Neural progenitor cell (in vitro differentiated cells): Measurements from ENCODE around the gene RAB9A. TPM values are rescaled to one million over a fixed set of nuclear protein-coding genes. Genes with fewer than 3 reads are reported as not detected.

Experiments used
- DNase-seq: peaks from one replicate; pipeline ENCODE4 v3.0.0-alpha.2; 2016; ENCODE audit warnings: low spot score
- H2AFZ ChIP-seq: fragments of 200-600 bp; sonication (generic); replicated peaks from 2 replicates; pipeline ENCODE4 v1.6.1; 2016; ENCODE audit warnings: antibody characterized with exemption
- H3F3A ChIP-seq: fragments of 200-600 bp; sonication (generic); 2 replicates; pipeline ENCODE4 v1.6.1; 2016; ENCODE audit warnings: antibody characterized with exemption, low read depth
- H3K27ac ChIP-seq: fragments of 200-600 bp; sonication (generic); 2 replicates; pipeline ENCODE4 v1.5.1; 2016; ENCODE audit warnings: mild to moderate bottlenecking
- H3K27me3 ChIP-seq: fragments of 200-600 bp; sonication (generic); 2 replicates; pipeline ENCODE4 v1.6.1; 2016; ENCODE audit warnings: mild to moderate bottlenecking, moderate library complexity
- H3K36me3 ChIP-seq: fragments of 200-600 bp; sonication (generic); 2 replicates; pipeline ENCODE4 v1.5.1; 2016
- H3K4me1 ChIP-seq: fragments of 200-600 bp; sonication (generic); 2 replicates; pipeline ENCODE4 v1.6.1; 2016; ENCODE audit warnings: mixed run types
- H3K4me2 ChIP-seq: fragments of 200-600 bp; sonication (generic); 2 replicates; pipeline ENCODE4 v1.6.1; 2016
- H3K4me3 ChIP-seq: fragments of 200-600 bp; sonication (generic); 2 replicates; pipeline ENCODE4 v1.5.1; 2016
- H3K79me2 ChIP-seq: fragments of 200-600 bp; sonication (generic); 2 replicates; pipeline ENCODE4 v1.6.1; 2016; ENCODE audit warnings: low read depth
- H3K9ac ChIP-seq: fragments of 200-600 bp; sonication (generic); 2 replicates; pipeline ENCODE4 v1.6.1; 2016
- H3K9me3 ChIP-seq: fragments of 200-600 bp; sonication (generic); 2 replicates; pipeline ENCODE4 v1.5.1; 2016; ENCODE audit warnings: low read depth
- H4K20me1 ChIP-seq: fragments of 200-600 bp; sonication (generic); 2 replicates; pipeline ENCODE4 v1.6.1; 2016; ENCODE audit warnings: low read depth
- H3K27ac Mint-ChIP-seq: 3 replicates; pipeline ENCODE4 v1.8.0; 2021; ENCODE audit warnings: mixed read lengths
- H3K27me3 Mint-ChIP-seq: 2 replicates; pipeline ENCODE4 v1.8.0; 2022; ENCODE audit warnings: low read depth, mild to moderate bottlenecking, inconsistent platforms, moderate library complexity, mixed read lengths; ENCODE audit not compliant: insufficient read depth
- H3K36me3 Mint-ChIP-seq: 3 replicates; pipeline ENCODE4 v1.8.0; 2021; ENCODE audit warnings: mixed read lengths
- H3K4me1 Mint-ChIP-seq: 3 replicates; pipeline ENCODE4 v1.8.0; 2021; ENCODE audit warnings: mixed read lengths
- H3K4me3 Mint-ChIP-seq: 3 replicates; pipeline ENCODE4 v1.8.0; 2021; ENCODE audit warnings: mild to moderate bottlenecking, moderate library complexity, mixed read lengths
- H3K9me3 Mint-ChIP-seq: 3 replicates; pipeline ENCODE4 v1.8.0; 2020; ENCODE audit warnings: mixed read lengths
- CTCF ChIP-seq: fragments of 200-600 bp; sonication (generic); IDR thresholded peaks from 2 replicates; pipeline ENCODE4 v1.5.1; 2017; ENCODE audit warnings: antibody characterized with exemption, mild to moderate bottlenecking
- EZH2 ChIP-seq: fragments of 200-600 bp; sonication (generic); IDR thresholded peaks from 2 replicates; pipeline ENCODE4 v1.6.1; 2017; ENCODE audit warnings: antibody characterized with exemption, mild to moderate bottlenecking, moderate library complexity
- EZH2phosphoT487 ChIP-seq: fragments of 200-600 bp; sonication (generic); IDR thresholded peaks from 2 replicates; pipeline ENCODE4 v1.6.1; 2017; ENCODE audit warnings: antibody characterized with exemption
- total RNA-seq: library from RNA; depleted of rRNA; stranded (reverse); fragments of >200 nt; gene quantifications from 2 replicates; pipeline ENCODE4 v1.2.3, GENCODE V29; 2015; ENCODE audit warnings: low replicate concordance

Gene RAB9A
- total RNA-seq, 1 donor from 2014 or later, result 30.5 TPM

- H3K4me3 ChIP-seq, result no peak overlapping the region
- H3K79me2 ChIP-seq, result peaks cover 79% of the 10 kb centered on the region
- H3K9ac ChIP-seq, result no peak overlapping the region
- peaks cover 14% of the 10 kb centered on the region for H3K4me1 ChIP-seq
- Mint-ChIP-seq H3K4me1 (peaks cover 29% of the 10 kb centered on the region), H3K27ac (no peak overlapping the region), H3K27me3 (no peaks in the 10 kb centered on the region), H3K9me3 (no peaks in the 10 kb centered on the region), H3K36me3 (peaks cover 1% of the 10 kb centered on the region), H3K4me3 (no peak overlapping the region)
- H2AFZ ChIP-seq, result no peak overlapping the region
- H3K4me2 ChIP-seq, result no peak overlapping the region
- H4K20me1 ChIP-seq, result peaks cover 54% of the 10 kb centered on the region
- no peaks in the 10 kb centered on the region for H3K36me3 ChIP-seq
- DNase-seq, result no peak
- H3K9me3 ChIP-seq, result no peaks in the 10 kb centered on the region
- H3K27me3 ChIP-seq, result peaks cover 18% of the 10 kb centered on the region
- H3F3A ChIP-seq, result no peaks in the 10 kb centered on the region
- TF ChIP-seq EZH2phosphoT487 (no peak), CTCF (no peak), EZH2 (no peak)
- no peak overlapping the region for H3K27ac ChIP-seq
These were observed 3.0 kb downstream of the RAB9A start for GRCh38 chrX:13691841-13692371.

- H3K27me3 Mint-ChIP-seq, result no peaks in the 10 kb centered on the region
- H4K20me1 ChIP-seq, result peaks cover 57% of the 10 kb centered on the region
- H3K27me3 ChIP-seq, result peaks cover 9% of the 10 kb centered on the region
- H3K9me3 ChIP-seq, result no peaks in the 10 kb centered on the region
- peaks cover 14% of the 10 kb centered on the region for H3K4me1 ChIP-seq
- H3K27ac ChIP-seq, result no peak overlapping the region
- H3K79me2 ChIP-seq, result peaks cover 87% of the 10 kb centered on the region
- H3K4me1 Mint-ChIP-seq, result peaks cover 29% of the 10 kb centered on the region
- H3K9me3 Mint-ChIP-seq, result no peaks in the 10 kb centered on the region
- H3K36me3 ChIP-seq, result no peaks in the 10 kb centered on the region
- H3K4me3 Mint-ChIP-seq, result no peak overlapping the region
- H3K4me3 ChIP-seq, result no peak overlapping the region
- TF ChIP-seq EZH2 (no peak), EZH2phosphoT487 (no peak), CTCF (no peak)
- no peaks in the 10 kb centered on the region for H3F3A ChIP-seq
- H3K36me3 Mint-ChIP-seq, result peaks cover 1% of the 10 kb centered on the region
- H3K9ac ChIP-seq, result no peak overlapping the region
- H3K27ac Mint-ChIP-seq, result no peak overlapping the region
- DNase-seq, result no peak
- H3K4me2 ChIP-seq, result no peak overlapping the region
- no peak overlapping the region for H2AFZ ChIP-seq
These were observed 3.9 kb downstream of the RAB9A start for GRCh38 chrX:13692771-13693231.

GRCh38 chrX:13693341-13693961 lies 4.5 kb downstream of the RAB9A start:
- H3K27me3 Mint-ChIP-seq, result no peaks in the 10 kb centered on the region
- Histone ChIP-seq H4K20me1 (peaks cover 60% of the 10 kb centered on the region), H3K79me2 (peaks cover 93% of the 10 kb centered on the region), H3K9ac (no peak overlapping the region), H3K27me3 (peaks cover 2% of the 10 kb centered on the region), H3K4me3 (no peak overlapping the region), H3K27ac (no peak overlapping the region), H2AFZ (no peak overlapping the region), H3K4me1 (peaks cover 14% of the 10 kb centered on the region), H3K4me2 (no peak overlapping the region), H3K9me3 (no peaks in the 10 kb centered on the region), H3K36me3 (no peaks in the 10 kb centered on the region), H3F3A (no peaks in the 10 kb centered on the region)
- TF ChIP-seq EZH2, result no peak
- no peak for TF ChIP-seq EZH2phosphoT487
- no peak for TF ChIP-seq CTCF
- no peak for DNase-seq
- H3K4me3 Mint-ChIP-seq, result no peak overlapping the region
- peaks cover 1% of the 10 kb centered on the region for H3K36me3 Mint-ChIP-seq
- peaks cover 29% of the 10 kb centered on the region for H3K4me1 Mint-ChIP-seq
- H3K27ac Mint-ChIP-seq, result peak overlapping the region; percentile 13
- no peaks in the 10 kb centered on the region for H3K9me3 Mint-ChIP-seq
